Kidney epithelial cell (primary cell): ENCODE data around the gene PTPN1. TPM values are rescaled to one million over a fixed set of nuclear protein-coding genes. Genes with fewer than 3 reads are reported as not detected.

ENCODE experiments used
- DNase-seq: peaks from one replicate; pipeline ENCODE4 v3.0.0-alpha.2; 2010; ENCODE audit warnings: low read depth
- H3K27me3 ChIP-seq: 2 replicates; pipeline ENCODE4 v1.6.0; 2011; ENCODE audit warnings: low read length; ENCODE audit not compliant: control insufficient read depth, insufficient read depth
- H3K36me3 ChIP-seq: 2 replicates; pipeline ENCODE4 v1.5.1; 2011; ENCODE audit warnings: low read length; ENCODE audit not compliant: control insufficient read depth, insufficient read depth
- H3K4me3 ChIP-seq: 2 replicates; pipeline ENCODE4 v1.5.1; 2011; ENCODE audit warnings: low read depth, mild to moderate bottlenecking, control low read depth, low read length
- total RNA-seq: library from RNA; depleted of rRNA; stranded (reverse); fragments of >200 nt; gene quantifications from 2 replicates; pipeline ENCODE4 v1.2.3, GENCODE V29; 2015
- TF ChIP-seq, protein P1 (sequence below): IDR thresholded peaks from 2 replicates; pipeline ENCODE4 v1.5.1; 2011; ENCODE audit warnings: mild to moderate bottlenecking, moderate library complexity, low read length, control low read depth, inconsistent platforms; ENCODE audit not compliant: insufficient read depth, poor library complexity, severe bottlenecking

PTPN1 gene
- total RNA-seq, 1 donor from 2014 or later, result 36.9 TPM

DNA sequence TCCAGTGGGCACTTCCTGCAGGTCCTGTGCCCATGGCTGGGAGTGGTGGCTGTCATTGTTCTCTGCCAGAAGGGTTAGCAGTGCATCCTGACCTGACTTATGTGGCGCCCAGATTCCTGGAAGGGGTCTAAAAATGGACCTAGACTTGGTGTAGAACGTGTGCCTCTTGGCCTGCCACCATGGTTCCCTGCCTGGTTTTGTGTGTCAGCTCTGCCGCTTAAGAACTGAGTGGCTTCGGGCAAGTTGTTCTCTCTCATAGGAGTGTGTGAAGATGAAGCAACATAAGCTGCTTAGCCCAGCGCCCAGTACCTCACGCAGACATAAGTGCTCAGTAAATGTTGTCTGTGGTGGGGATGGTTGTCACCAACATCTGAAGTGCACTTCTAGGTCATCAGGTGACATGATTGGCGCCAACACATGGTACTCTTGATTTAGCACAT, 52.1 kb downstream of the PTPN1 start:
- H3K4me3 ChIP-seq, result no peak overlapping the region
- no peak for DNase-seq

DNA sequence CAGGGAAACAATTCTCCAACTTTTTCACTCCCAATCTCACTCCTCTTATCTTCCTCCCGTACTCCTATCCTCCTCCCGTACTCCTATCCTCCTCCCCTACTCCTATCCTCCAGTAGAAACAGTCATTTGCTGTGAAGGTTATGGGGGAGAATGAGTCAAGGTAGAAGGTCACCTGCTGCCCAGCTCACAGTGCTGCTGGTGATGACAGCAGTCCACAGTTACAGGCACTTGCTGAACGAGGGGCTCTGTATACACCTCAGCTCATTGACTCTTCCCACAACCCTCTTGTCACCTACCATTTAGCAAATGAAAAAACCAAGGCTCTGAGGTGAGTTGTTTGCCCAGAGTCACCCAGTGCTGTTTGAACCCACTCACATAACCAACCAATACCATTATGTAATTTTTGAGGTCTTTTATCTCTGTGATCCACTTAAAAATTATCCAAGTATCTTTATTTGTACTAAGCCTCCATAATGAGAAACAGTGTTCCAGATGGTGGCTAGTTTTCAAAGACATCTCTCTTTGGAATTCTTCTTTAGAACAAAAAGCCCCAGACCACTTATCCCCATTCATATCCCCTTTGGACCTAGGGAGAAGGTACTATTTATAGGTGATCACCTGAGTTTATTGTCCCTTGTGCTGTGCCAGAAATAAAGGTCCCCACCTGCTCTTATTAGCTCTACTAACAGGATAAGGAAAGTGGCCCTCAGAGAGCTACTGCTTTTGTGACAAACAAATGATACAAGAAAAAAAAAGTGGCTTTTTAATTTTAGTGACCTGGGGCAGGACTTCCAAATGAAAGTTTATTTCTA, 53.2 kb downstream of the PTPN1 start:
- TF ChIP-seq, protein P1, sequence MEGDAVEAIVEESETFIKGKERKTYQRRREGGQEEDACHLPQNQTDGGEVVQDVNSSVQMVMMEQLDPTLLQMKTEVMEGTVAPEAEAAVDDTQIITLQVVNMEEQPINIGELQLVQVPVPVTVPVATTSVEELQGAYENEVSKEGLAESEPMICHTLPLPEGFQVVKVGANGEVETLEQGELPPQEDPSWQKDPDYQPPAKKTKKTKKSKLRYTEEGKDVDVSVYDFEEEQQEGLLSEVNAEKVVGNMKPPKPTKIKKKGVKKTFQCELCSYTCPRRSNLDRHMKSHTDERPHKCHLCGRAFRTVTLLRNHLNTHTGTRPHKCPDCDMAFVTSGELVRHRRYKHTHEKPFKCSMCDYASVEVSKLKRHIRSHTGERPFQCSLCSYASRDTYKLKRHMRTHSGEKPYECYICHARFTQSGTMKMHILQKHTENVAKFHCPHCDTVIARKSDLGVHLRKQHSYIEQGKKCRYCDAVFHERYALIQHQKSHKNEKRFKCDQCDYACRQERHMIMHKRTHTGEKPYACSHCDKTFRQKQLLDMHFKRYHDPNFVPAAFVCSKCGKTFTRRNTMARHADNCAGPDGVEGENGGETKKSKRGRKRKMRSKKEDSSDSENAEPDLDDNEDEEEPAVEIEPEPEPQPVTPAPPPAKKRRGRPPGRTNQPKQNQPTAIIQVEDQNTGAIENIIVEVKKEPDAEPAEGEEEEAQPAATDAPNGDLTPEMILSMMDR, result no peak
- DNase-seq, result no peak
- H3K36me3 ChIP-seq, result peaks cover 4% of the 10 kb centered on the region
- no peak overlapping the region for H3K4me3 ChIP-seq
- H3K27me3 ChIP-seq, result no peaks in the 10 kb centered on the region

More for the DNA sequence above, 52.1 kb downstream of the PTPN1 start:
- Histone ChIP-seq H3K27me3 (no peaks in the 10 kb centered on the region), H3K36me3 (peaks cover 2% of the 10 kb centered on the region)
- TF ChIP-seq, protein P1, result no peak

DNA sequence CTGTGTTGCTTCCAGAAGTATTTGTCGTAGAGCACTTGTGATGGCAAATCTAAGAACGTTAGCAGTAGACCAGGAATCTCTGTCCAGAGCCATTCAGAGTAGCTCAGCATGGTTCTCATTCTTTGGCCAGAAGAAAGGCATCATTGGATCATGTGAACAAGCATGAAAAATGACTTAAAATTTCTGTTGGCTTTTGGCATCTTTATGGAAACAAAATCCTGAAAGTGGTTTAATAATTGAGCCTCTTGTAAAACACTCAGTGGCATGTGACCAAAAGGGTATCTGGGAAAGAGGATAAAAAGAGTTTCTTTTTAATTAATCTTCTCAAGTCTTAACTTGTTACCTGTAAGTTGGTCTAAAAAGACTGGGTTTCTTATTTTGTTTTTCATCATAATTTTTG, 55.2 kb downstream of the PTPN1 start:
- no peaks in the 10 kb centered on the region for H3K27me3 ChIP-seq
- peaks cover 4% of the 10 kb centered on the region for H3K36me3 ChIP-seq
- H3K4me3 ChIP-seq, result no peak overlapping the region
- TF ChIP-seq, protein P1, result no peak
- no peak for DNase-seq

DNA sequence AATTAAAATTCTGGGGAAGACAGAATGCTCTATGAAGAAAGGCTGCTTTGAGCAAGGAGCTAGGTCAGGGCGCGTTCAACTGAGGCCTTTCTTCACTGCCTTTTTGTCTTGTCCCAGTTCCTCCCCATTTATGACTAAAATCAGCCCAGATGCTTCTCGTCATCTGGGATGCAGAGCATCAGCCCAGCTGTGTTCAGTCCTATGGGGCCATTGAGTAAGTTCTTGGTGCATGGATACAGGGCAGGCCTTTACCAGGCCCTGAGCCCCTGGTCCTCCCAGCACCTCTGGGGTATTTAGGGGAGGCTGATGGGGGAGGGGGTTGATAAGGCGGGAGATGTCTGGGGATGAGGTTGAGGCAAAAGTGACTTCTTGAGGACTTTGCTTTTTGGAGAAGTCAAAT, 55.7 kb downstream of the PTPN1 start:
- Histone ChIP-seq H3K4me3 (no peak overlapping the region), H3K27me3 (no peaks in the 10 kb centered on the region), H3K36me3 (peaks cover 4% of the 10 kb centered on the region)
- TF ChIP-seq, protein P1, result no peak
- no peak for DNase-seq

DNA sequence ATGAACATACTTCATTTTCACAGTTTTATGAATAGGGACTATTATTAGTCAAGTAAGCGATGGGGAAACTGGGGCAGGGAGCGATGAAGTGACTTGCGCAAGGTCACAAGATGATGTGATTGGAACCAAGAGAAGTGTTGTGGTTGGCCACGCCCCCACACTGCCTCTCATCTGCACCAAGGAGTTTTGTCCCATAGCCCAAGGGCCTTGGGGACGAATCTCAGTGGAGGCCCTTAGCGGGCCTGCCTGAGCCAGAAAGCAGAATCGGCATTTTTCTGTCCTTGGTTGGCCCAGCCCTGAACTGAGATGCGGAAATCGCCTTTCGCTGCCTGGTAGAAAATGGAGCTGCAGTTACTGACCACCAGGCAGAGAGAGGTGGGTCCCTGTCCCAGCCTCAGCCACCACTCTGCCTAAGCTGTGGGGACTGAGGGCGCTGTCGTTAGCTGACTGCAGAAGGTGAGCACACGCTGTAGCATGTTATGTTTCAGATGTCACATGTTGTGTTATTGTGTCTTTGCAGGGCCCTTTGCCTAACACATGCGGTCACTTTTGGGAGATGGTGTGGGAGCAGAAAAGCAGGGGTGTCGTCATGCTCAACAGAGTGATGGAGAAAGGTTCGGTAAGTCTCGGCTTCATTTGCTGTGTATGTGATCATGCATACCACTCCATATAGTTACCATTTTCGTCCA, 57.8 kb downstream of the PTPN1 start:
- DNase-seq, result no peak
- TF ChIP-seq, protein P1, result no peak
- Histone ChIP-seq H3K4me3 (no peak overlapping the region), H3K36me3 (peaks cover 3% of the 10 kb centered on the region), H3K27me3 (no peaks in the 10 kb centered on the region)
